ENCODE measurements around the gene RAE1. TPM values are rescaled to one million over a fixed set of nuclear protein-coding genes. Genes with fewer than 3 reads are reported as not detected.

RAE1 gene
- polyA plus RNA-seq, 1 donor, result 22.9 TPM

- no peak for DNase-seq (ENCODE audit: low read depth)
Observed at GRCh38 chr20:57399587-57400155, 48.6 kb downstream of the RAE1 start.

GRCh38 chr20:57400231-57400701 is 49.2 kb downstream of the RAE1 start:
- no peak for DNase-seq (ENCODE audit: low read depth)

- DNase-seq (ENCODE audit: low read depth), result no peak
Observed at GRCh38 chr20:57400821-57401564, 49.9 kb downstream of the RAE1 start.

- no peak for DNase-seq (ENCODE audit: low read depth)
Observed at GRCh38 chr20:57401565-57401918, 50.5 kb downstream of the RAE1 start.

- no peak for DNase-seq (ENCODE audit: low read depth)
Observed at GRCh38 chr20:57402206-57403125, 51.4 kb downstream of the RAE1 start.

- no peak for DNase-seq (ENCODE audit: low read depth)
Observed at GRCh38 chr20:57403216-57403615, 52.2 kb downstream of the RAE1 start.

GRCh38 chr20:57404006-57404405 is 53.0 kb downstream of the RAE1 start:
- no peak for DNase-seq (ENCODE audit: low read depth)

- DNase-seq (ENCODE audit: low read depth), result no peak
Observed at GRCh38 chr20:57404419-57405072, 53.5 kb downstream of the RAE1 start.

- DNase-seq (ENCODE audit: low read depth), result no peak
Observed at GRCh38 chr20:57405236-57406016, 54.4 kb downstream of the RAE1 start.

- DNase-seq (ENCODE audit: low read depth), result no peak
Observed at GRCh38 chr20:57407541-57407956, 56.5 kb downstream of the RAE1 start.

GRCh38 chr20:57408131-57408530 is 57.1 kb downstream of the RAE1 start:
- no peak for DNase-seq (ENCODE audit: low read depth)

- DNase-seq (ENCODE audit: low read depth), result no peak
Observed at GRCh38 chr20:57408536-57409233, 57.6 kb downstream of the RAE1 start.

- DNase-seq (ENCODE audit: low read depth), result no peak
Observed at GRCh38 chr20:57409316-57409671, 58.2 kb downstream of the RAE1 start.

- no peak for DNase-seq (ENCODE audit: low read depth)
Observed at GRCh38 chr20:57409672-57410397, 58.8 kb downstream of the RAE1 start.

- DNase-seq (ENCODE audit: low read depth), result no peak
Observed at GRCh38 chr20:57410398-57410920, 59.4 kb downstream of the RAE1 start.

GRCh38 chr20:57410924-57411323 is 59.9 kb downstream of the RAE1 start:
- DNase-seq (ENCODE audit: low read depth), result no peak

- no peak for DNase-seq (ENCODE audit: low read depth)
Observed at GRCh38 chr20:57411406-57412283, 60.6 kb downstream of the RAE1 start.

- DNase-seq (ENCODE audit: low read depth), result no peak
Observed at GRCh38 chr20:57412347-57413029, 61.4 kb downstream of the RAE1 start.
